Hepatocyte (in vitro differentiated cells): ENCODE measurements around the gene RBCK1. TPM values are rescaled to one million over a fixed set of nuclear protein-coding genes. Genes with fewer than 3 reads are reported as not detected.

Experiments
- DNase-seq: peaks from one replicate; pipeline ENCODE4 v3.0.0-alpha.2; 2016; ENCODE audit warnings: low spot score
- H2AFZ ChIP-seq: fragments of 200-600 bp; sonication (generic); 2 replicates; pipeline ENCODE4 v1.6.0; 2016; ENCODE audit warnings: antibody characterized with exemption, mild to moderate bottlenecking
- H3K27ac ChIP-seq: fragments of 200-600 bp; sonication (generic); 2 replicates; pipeline ENCODE4 v1.5.1; 2016; ENCODE audit warnings: mild to moderate bottlenecking
- H3K27me3 ChIP-seq: fragments of 200-600 bp; sonication (generic); 2 replicates; pipeline ENCODE4 v1.6.1; 2016
- H3K36me3 ChIP-seq: fragments of 200-600 bp; sonication (generic); replicated peaks from 2 replicates; pipeline ENCODE4 v1.5.1; 2016; ENCODE audit warnings: low read depth; ENCODE audit not compliant: insufficient read depth
- H3K4me1 ChIP-seq: fragments of 200-600 bp; sonication (generic); 2 replicates; pipeline ENCODE4 v1.5.1; 2016; ENCODE audit warnings: mild to moderate bottlenecking, moderate library complexity; ENCODE audit not compliant: insufficient read depth
- H3K4me2 ChIP-seq: fragments of 200-600 bp; sonication (generic); 2 replicates; pipeline ENCODE4 v1.6.0; 2016
- H3K4me3 ChIP-seq: fragments of 200-600 bp; sonication (generic); 2 replicates; pipeline ENCODE4 v1.5.1; 2016; ENCODE audit warnings: mild to moderate bottlenecking
- H3K79me2 ChIP-seq: fragments of 200-600 bp; sonication (generic); 2 replicates; pipeline ENCODE4 v1.6.0; 2017; ENCODE audit warnings: mild to moderate bottlenecking
- H3K9me2 ChIP-seq: fragments of 200-600 bp; sonication (generic); replicated peaks from 2 replicates; pipeline ENCODE4 v1.6.0; 2017; ENCODE audit warnings: mild to moderate bottlenecking; ENCODE audit not compliant: insufficient read depth
- H3K9me3 ChIP-seq: fragments of 200-600 bp; sonication (generic); 2 replicates; pipeline ENCODE4 v1.5.1; 2016; ENCODE audit warnings: low read depth, mild to moderate bottlenecking
- H4K20me1 ChIP-seq: fragments of 200-600 bp; sonication (generic); 2 replicates; pipeline ENCODE4 v1.6.0; 2016; ENCODE audit warnings: mild to moderate bottlenecking; ENCODE audit not compliant: insufficient read depth, poor library complexity, severe bottlenecking
- CTCF ChIP-seq: fragments of 200-600 bp; sonication (generic); IDR thresholded peaks from 2 replicates; pipeline ENCODE4 v1.5.1; 2016; ENCODE audit warnings: antibody characterized with exemption, mild to moderate bottlenecking; ENCODE audit not compliant: poor library complexity
- EZH2 ChIP-seq: fragments of 200-600 bp; sonication (generic); IDR thresholded peaks from 2 replicates; pipeline ENCODE4 v1.6.1; 2016; ENCODE audit warnings: antibody characterized with exemption, mild to moderate bottlenecking, borderline replicate concordance
- EZH2phosphoT487 ChIP-seq: fragments of 200-600 bp; sonication (generic); IDR thresholded peaks from one replicate; pipeline ENCODE4 v1.6.1; 2018; ENCODE audit warnings: antibody characterized with exemption, mild to moderate bottlenecking, low read depth, moderate library complexity; ENCODE audit not compliant: unreplicated experiment, severe bottlenecking
- WGBS: methylation state at CpG from one replicate; pipeline ENCODE4 v1.1.6; 2016; ENCODE audit warnings: low lambda C conversion rate; ENCODE audit errors: missing lambda C conversion rate; 5-methylcytosine and 5-hydroxymethylcytosine counted together
- polyA plus RNA-seq: library from polyadenylated mRNA; unstranded; fragments of >200 nt; fragmentation: Nextera tagmentation; extraction: Ambion mirVana; gene quantifications from 2 replicates; pipeline ENCODE4 v1.2.1, GENCODE V29; 2016
- total RNA-seq: library from RNA; depleted of rRNA; stranded (reverse); fragments of >200 nt; gene quantifications from 2 replicates; pipeline ENCODE4 v1.2.3, GENCODE V29; 2014

The RBCK1 gene
- total and polyA plus RNA-seq, 2 experiments from 2014 or later, result 76.4 to 80.8 TPM

GRCh38 chr20:432677-433299 lies 24.7 kb downstream of the RBCK1 start:
- Histone ChIP-seq H3K9me3 (no peaks in the 10 kb centered on the region), H3K27me3 (no peaks in the 10 kb centered on the region), H3K27ac (no peak overlapping the region), H2AFZ (no peak overlapping the region), H3K4me3 (no peak overlapping the region), H3K36me3 (no peaks in the 10 kb centered on the region), H4K20me1 (no peaks in the 10 kb centered on the region), H3K4me2 (no peak overlapping the region), H3K4me1 (no peaks in the 10 kb centered on the region), H3K79me2 (no peaks in the 10 kb centered on the region), H3K9me2 (no peaks in the 10 kb centered on the region)
- WGBS, result 96% methylated on average over 11 of the region's 11 CpGs
- no peak for DNase-seq
- TF ChIP-seq EZH2phosphoT487 (no peak), EZH2 (no peak), CTCF (no peak)

GRCh38 chr20:433300-433975 lies 25.3 kb downstream of the RBCK1 start:
- no peak for DNase-seq
- Histone ChIP-seq H2AFZ (no peak overlapping the region), H3K4me2 (no peak overlapping the region), H3K4me1 (no peaks in the 10 kb centered on the region), H3K79me2 (no peaks in the 10 kb centered on the region), H3K27ac (no peak overlapping the region), H3K9me2 (no peaks in the 10 kb centered on the region), H3K27me3 (no peaks in the 10 kb centered on the region), H3K4me3 (no peak overlapping the region), H3K9me3 (no peaks in the 10 kb centered on the region), H3K36me3 (no peaks in the 10 kb centered on the region), H4K20me1 (no peaks in the 10 kb centered on the region)
- 88% methylated on average over 12 of the region's 12 CpGs for WGBS
- TF ChIP-seq EZH2phosphoT487, result no peak
- TF ChIP-seq EZH2, result no peak
- no peak for TF ChIP-seq CTCF

GRCh38 chr20:434221-434620 lies 26.1 kb downstream of the RBCK1 start:
- no peaks in the 10 kb centered on the region for H3K36me3 ChIP-seq
- no peak overlapping the region for H3K27ac ChIP-seq
- H3K79me2 ChIP-seq, result no peaks in the 10 kb centered on the region
- H2AFZ ChIP-seq, result no peak overlapping the region
- TF ChIP-seq EZH2phosphoT487, result no peak
- TF ChIP-seq EZH2, result no peak
- TF ChIP-seq CTCF, result no peak
- DNase-seq, result no peak
- no peaks in the 10 kb centered on the region for H3K4me1 ChIP-seq
- H3K4me2 ChIP-seq, result no peak overlapping the region
- 61% methylated on average over 11 of the region's 11 CpGs for WGBS
- no peaks in the 10 kb centered on the region for H3K9me3 ChIP-seq
- H3K9me2 ChIP-seq, result no peaks in the 10 kb centered on the region
- H3K27me3 ChIP-seq, result no peaks in the 10 kb centered on the region
- no peaks in the 10 kb centered on the region for H4K20me1 ChIP-seq
- no peak overlapping the region for H3K4me3 ChIP-seq
